Activated CD4-positive, CD25-positive, alpha-beta regulatory T cell treated with anti-CD3 and anti-CD28 coated beads, Interleukin-2, amount 50 U/mL, for 72 hours (primary cell): Measurements from ENCODE around the gene DTD1.
"Not testable (repeated sequence)": the region's sequence is repeated elsewhere in the genome, so short reads cannot be mapped to it uniquely, and the experiment has no call there.

Experiments
- DNase-seq: peaks from one replicate; pipeline ENCODE4 v3.0.0; 2021

The DTD1 gene

GRCh38 chr20:18749528-18749927 lies 161.7 kb downstream of the DTD1 start:
- no peak for DNase-seq

- no peak for DNase-seq
These were observed 162.9 kb downstream of the DTD1 start for GRCh38 chr20:18750735-18751134.

- no peak for DNase-seq
These were observed 166.3 kb downstream of the DTD1 start for GRCh38 chr20:18754030-18754652.

DNA sequence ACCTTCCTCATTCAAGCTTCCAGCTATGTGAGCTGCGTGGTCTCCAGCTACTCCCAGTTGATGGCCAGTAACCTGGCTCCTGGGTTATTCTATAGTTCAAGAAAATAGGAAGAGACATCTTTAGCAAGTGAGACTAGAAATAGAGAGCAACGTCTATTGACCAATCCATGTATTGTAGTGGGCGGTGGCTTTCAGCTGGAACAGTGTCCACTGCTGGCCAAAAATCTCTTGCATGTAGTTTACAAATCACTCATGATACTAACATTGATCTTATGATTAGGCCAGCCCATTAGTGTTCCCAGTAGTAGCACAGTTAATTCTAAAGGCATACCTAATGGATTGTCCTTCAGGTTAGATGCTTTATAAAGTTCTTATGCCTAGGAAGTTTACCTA lies 166.8 kb downstream of the DTD1 start:
- no peak for DNase-seq

DNA sequence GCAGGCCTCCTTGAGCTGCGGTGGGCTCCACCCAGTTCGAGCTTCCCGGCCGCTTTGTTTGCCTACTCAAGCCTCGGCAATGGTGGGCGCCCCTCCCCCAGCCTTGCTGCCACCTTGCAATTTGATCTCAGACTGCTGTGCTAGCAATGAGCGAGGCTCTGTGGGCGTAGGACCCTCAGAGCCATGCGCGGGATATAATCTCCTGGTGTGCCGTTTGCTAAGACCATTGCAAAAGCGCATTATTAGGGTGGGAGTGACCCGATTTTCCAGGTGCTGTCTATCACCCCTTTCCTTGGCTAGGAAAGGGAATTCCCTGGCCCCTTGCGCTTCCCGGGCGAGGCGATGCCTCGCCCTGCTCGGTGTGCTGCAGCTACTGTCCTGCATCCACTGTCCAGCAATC lies 173.0 kb downstream of the DTD1 start:
- DNase-seq = not testable (repeated sequence)

DNA sequence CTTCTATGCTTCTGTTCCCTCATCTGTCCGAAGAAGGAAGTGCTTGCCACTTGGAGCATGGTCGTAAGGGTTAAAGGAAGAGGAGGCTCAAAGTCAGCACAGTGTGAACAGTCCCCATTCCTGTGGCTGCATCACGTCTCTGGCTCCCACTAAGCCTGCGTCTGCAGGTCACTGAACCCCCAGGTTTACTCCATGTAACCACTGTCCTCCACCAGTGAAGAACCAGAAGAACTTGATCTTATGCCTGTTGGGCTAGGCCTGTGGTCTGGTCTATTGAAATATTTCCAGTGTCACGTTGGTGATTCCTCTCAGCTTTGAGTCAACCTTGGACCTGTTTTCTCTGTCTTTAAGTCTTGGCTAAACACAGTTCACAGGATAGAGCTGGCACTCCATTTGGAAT lies 179.8 kb downstream of the DTD1 start:
- DNase-seq = no peak

GRCh38 chr20:18773566-18773965 lies 185.7 kb downstream of the DTD1 start:
- DNase-seq = no peak

DNA sequence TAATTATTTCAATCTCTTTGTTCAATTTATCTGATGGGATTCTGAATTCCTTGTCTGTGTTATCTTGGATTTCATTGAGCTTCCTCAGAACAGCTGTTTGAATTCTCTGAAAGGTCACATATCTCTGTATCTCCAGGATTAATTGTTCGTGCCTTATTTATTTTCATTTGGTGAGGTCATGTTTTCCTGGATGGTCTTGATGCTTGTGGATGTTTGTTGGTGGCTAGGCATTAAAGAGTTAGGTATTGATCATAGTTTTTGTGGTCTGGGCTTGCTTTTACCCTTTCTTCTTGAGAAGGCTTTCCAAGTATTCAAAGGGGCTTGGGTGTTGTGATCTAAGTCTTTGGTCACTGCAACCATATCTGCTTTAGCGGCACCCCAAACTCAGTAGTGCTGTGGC lies 186.4 kb downstream of the DTD1 start:
- DNase-seq = no peak

DNA sequence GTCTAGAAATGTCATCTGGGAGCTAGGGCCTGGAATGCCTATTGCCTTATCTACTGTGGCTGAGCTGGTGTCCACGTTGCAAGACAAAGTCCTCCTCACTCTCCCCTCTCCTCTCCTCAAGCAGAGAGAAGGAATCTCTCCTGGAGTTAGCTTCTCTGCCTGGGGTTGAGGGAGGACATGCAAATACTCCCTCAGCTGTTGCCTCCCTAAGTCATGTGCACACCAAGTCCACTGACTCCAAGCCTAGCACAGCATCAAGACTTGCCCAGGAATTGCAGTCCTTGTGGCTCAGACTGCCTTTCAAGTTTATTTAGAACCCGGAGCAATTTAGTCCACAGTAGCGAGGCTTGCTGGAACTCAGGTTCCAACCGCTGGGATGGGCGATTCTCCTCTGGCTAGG lies 187.8 kb downstream of the DTD1 start:
- DNase-seq = no peak

DNA sequence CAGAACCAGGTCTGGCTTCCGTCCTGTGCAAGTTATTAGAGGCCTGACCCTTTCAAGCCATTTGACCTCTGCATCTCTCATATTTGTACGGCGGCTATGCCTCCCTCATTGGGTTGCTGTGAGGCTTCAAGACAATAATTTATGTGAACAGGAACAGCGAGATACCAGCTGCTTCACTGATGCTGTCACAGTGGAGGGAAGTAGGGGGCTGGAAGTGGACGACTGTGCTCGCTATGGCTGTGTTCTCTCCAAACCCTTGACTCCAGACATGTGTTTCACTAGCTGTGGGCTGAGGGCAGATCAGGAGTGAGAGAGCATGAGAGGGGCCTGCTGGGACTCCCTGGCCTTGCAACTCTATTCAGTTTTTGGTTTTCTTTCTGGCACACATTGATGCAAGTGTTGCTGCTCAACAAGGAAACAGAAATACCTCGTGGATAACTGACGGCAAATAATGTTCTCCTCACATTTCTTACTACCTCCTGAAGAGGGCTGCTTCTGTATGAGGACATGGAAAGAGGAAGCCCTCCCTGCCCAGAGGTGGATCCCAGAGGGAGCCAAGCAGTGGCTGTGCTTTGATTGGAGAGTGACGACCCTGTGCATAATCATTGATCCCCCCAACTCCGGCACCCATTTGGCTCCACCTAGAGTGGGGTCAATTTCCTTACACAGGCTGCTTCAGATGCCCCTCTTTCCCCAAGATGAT lies 191.0 kb downstream of the DTD1 start:
- DNase-seq = no peak

DNA sequence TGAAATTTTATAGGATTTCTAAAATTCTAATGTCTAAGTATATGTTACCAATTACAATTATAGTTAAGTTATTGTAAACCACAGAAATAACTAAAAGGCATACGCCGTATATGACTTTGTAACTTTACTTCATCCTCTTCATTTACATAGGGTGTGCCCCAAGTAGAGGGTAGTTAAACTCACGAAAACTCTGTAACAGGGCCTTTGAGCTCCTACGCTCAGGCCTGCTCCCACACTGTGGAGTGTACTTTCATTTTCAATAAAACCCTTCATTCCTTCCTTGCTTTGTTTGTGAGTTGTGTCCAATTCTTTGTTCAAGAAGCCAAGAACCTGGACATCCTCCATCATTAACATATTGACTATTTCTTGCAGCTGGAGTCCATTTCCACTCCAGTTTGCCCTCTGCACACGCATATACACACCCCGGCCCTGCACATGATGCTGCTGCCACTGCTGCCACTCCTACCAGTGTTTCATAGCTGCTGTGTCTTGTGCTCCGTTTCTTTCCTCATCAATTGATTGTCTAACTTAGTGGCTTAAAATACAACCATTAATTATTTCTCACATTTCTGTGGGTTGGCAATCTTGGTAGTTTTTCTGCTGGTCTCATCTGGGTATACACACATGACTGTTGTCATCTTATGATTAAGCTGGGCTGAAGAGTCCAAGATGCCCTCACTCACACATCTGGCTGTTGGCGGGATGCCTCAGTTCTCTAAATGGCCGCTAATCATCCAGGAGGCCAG lies 192.7 kb downstream of the DTD1 start:
- no peak for DNase-seq

DNA sequence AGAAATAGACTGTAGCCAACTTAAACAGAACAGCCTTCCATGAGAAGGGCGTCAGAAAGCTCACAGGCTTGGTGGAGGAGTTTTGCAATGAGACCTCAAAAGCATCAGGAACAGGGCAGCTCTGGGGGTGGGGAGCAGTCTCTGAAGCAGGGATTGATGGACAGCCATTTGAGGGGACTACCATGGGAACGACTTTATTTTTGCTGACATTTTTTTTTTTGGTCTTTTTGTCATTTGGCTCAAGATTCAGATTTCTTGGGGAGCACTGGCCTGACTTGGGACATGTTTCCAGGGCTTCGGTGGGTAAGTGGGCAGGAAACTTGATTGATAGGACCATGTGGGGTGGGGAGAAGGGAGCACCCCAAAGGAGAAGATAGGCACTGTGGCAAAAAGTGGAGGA lies 193.7 kb downstream of the DTD1 start:
- DNase-seq = no peak

GRCh38 chr20:18783385-18783959 lies 195.6 kb downstream of the DTD1 start:
- DNase-seq = no peak

DNA sequence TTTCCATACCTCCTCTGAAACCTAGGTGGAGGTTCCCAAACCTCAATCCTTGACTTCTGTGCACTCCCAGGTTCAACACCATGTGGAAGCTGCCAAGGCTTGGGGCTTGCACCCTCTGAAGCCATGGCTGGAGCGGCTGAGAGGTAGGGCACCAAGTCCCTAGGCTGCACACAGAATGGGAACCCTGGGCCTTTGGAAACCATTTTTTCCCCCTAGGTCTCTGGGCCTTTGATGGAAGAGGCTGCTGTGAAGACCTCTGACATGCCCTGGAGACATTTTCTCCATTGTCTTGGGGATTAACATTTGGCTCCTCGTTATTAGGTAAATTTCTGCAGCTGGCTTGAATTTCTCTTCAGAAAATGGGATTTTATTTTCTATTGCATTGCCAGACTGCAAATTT lies 199.2 kb downstream of the DTD1 start:
- not testable (repeated sequence) for DNase-seq

DNA sequence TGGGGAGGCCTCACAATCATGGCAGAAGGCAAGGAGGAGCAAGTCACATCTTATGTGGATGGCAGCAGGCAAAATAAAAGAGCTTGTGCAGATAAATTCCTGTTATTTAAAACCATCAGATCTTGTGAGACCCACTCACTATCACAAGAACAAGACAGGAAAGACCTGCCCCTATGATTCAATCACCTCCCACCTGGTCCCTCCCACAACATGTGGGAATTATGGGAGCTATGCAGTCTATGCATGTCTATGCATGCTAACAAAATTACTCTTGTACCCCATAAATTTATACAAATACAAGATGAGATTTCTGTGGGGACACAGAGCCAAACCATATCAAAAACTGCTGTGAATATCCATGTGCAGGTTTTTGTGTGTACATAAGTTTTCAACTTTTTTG lies 200.2 kb downstream of the DTD1 start:
- no peak for DNase-seq

DNA sequence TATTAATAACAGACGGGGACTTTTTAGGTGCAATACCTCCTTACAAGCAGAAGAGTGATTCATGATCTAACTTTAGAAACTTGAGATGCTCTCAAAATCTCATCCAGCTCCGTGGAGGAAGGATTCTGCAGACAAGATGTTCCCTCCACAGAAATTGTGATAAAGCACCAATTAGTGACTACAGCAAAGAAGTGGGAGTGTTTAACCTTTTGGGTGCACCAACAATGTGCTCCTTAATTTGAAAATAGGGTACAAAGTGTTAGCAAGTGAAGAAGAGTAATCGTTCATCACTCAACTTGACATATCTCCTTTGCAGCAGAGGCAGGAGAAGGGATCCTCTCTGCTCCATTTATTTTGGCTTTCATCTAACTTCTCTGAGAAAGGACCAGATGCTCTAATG lies 202.9 kb downstream of the DTD1 start:
- DNase-seq = no peak

GRCh38 chr20:18793625-18794427 lies 206.0 kb downstream of the DTD1 start:
- DNase-seq = peak; percentile 79

DNA sequence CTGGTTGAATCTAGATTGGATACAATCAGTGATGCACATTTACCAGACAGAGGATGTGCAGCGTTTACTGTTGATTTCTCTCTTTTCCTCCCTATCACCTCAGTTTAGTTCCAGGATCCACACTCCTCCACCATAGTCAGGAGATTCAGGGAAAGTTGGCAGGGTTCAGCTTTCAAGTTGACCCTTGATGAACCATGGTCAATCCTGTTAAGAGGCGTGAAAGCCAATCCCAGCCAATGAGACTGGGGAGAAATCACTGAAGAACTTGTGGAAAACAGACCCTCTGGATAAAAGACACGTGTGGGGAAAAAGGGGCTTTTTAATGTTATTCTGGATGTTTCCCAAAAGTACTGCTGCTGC lies 206.6 kb downstream of the DTD1 start:
- DNase-seq = no peak

DNA sequence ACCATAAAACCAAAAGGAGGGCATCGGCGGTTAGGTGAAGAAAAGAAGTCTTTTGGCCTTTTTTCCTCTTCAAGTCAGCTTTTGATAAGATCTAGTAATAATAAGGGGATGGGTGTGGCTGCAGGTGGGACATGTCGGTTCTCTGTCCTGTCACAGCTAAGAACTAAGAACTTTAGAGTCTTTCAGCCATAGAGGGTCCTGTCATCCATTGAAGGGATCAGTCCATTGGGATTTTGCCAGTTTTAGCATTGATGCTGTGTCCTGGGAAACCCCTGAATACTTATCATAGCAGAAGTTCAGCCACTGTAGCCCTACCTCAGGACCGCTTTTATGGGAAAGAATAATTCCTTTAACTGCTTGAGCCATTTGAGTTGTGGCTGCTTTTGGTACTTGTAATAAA lies 207.5 kb downstream of the DTD1 start:
- no peak for DNase-seq

- no peak for DNase-seq
These were observed 208.5 kb downstream of the DTD1 start for GRCh38 chr20:18796282-18796833.

DNA sequence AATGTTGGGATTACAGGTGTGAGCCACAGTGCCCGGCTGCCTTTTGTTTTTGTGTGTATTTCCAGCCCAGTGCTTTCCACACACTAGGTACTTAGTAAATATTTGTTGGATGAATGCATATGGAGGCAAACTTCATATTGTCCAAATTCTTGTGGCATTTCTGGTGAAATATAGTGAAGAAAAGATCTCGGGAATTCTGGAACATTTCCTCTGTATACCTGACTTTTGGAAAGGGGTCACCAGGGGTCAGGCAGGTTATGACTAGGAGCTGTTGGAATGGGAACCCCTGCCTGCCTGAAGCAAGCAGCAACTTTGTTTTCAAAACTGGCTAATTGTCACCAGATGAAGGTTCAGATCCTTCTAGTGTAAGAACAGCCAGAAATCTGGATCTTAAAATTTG lies 213.7 kb downstream of the DTD1 start:
- DNase-seq = no peak

DNA sequence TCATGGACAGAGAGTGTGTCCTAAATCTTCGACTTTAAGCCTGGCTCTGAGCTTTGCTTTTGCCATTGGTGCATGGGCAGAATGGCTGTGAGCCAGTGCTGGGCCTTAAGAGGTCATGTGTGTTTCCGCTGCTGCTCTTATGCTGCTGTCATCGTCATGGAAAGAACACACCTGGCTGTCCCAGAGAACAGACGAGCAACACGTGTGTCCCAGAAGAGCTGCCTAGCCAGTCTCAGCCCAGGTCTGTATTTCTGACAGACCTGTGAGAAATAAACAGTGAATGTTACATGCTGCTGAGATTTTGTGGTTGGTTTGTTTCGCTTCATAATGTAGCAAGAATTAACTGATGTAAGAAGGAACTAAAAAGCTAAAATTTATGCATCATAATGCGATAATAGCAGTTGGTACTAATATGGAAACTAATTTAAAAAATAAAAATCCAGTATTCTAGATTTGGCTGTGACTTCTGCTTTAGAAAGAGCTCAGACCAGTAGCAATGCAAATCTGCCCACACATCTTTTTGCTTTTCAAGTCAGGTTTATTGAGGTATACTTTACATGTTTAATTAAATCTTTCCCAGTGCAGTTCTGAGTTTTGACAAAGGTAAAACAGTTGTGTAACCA lies 214.3 kb downstream of the DTD1 start:
- DNase-seq = no peak
